ENCODE results near the gene MARCO.
"Not testable (repeated sequence)": the region's sequence is repeated elsewhere in the genome, so short reads cannot be mapped to it uniquely, and the experiment has no call there.

Gene MARCO

GRCh38 chr2:119029297-119029696, 87.3 kb downstream of the MARCO start:
- no peak for DNase-seq (ENCODE audit: low read depth in 2 of 3, low spot score in 2 of 3)

- not testable (repeated sequence) for DNase-seq (ENCODE audit: low read depth in 2 of 3, low spot score in 2 of 3)
Measured at GRCh38 chr2:119037922-119038321, 95.9 kb downstream of the MARCO start.

- DNase-seq (ENCODE audit: low read depth in 2 of 3, low spot score in 2 of 3), result no peak
Measured at GRCh38 chr2:119040730-119041129, 98.7 kb downstream of the MARCO start.
